ENCODE measurements around the gene ARHGAP40. TPM values are rescaled to one million over a fixed set of nuclear protein-coding genes. Genes with fewer than 3 reads are reported as not detected.

The ARHGAP40 gene
- total and polyA plus RNA-seq, 9 of the 15 experiments (the other 6 are each of a cell fraction or from before 2014, with no cell fraction given), result not detected

DNA sequence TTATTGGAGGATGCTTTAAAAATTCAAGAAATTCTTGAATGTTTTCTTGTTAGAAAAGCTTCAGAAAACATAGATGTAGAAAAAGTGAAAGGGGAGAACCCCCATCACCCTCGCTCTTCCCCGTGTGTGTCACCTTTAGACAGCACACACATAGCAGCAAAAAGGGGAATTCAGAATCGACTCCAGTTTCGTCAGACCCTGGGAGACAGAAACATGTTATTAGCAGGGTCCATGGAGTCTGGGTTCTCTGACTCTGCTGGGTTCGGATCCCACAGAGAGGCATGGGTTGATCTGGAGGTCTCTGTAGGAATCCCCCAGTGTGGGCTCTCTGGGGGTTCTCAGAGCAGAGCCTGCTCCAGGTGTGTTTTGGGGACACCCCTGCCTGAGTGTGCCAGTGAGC is 43.7 kb downstream of the ARHGAP40 start:
- Histone ChIP-seq H3K27ac (ENCODE audit: extremely low read depth, low read depth, low read length) (no peak overlapping the region), H3K9me1 (ENCODE audit: control insufficient read depth, insufficient read depth, low read length) (no peaks in the 10 kb centered on the region), H3K9ac (ENCODE audit: insufficient read depth in 1 of 2, low read depth in 2 of 2, low read length in 2 of 2) (no peak overlapping the region), H3K79me2 (ENCODE audit: control insufficient read depth, insufficient read depth, low read length) (no peaks in the 10 kb centered on the region), H3K4me3 (no peak overlapping the region), H3K4me1 (replicated peaks in 1 of 2; ENCODE audit: control insufficient read depth in 2 of 2, insufficient read depth in 2 of 2, low read length in 2 of 2) (peaks cover 0 to 7% of the 10 kb centered on the region in 2 experiments; a peak in 3 of 5 replicates), H3K36me3 (ENCODE audit: control insufficient read depth, insufficient read depth, low read length) (no peaks in the 10 kb centered on the region), H3K27me3 (ENCODE audit: control insufficient read depth in 2 of 2, insufficient read depth in 2 of 2, low read length in 2 of 2) (peaks cover 8 to 37% of the 10 kb centered on the region in 2 experiments; a peak in 4 of 5 replicates), H3K9me3 (replicated peaks; ENCODE audit: control insufficient read depth, insufficient read depth, low read depth, low read length) (no peaks in the 10 kb centered on the region), H3K4me2 (ENCODE audit: insufficient read depth, low read length) (no peak overlapping the region), H4K20me1 (replicated peaks; ENCODE audit: control insufficient read depth, insufficient read depth, low read length) (peaks cover 12% of the 10 kb centered on the region; the same call in 1 of the 2 replicates), H2AFZ (ENCODE audit: low read depth, low read length) (0 out of 2 replicates have a peak overlapping the region, but pooled peaks have one; percentile 78)
- in situ Hi-C loops (cut with MboI), result loop anchor here (5.0 to 10.0 kb wide), 3 partner anchors 87 to 399 kb away; no protein-coding TSS in a partner anchor
- FAIRE-seq (no peak), ATAC-seq (no peak), DNase-seq (ENCODE audit: extremely low read depth in 1 of 4, low spot score in 3 of 4) (no peak)
- BruUV-seq (replicated peaks), result no TSS peak
- ChIA-PET CTCF (ENCODE audit: low intra/inter-chr PET ratio) (interaction anchor here (0.6 to 3.3 kb wide), 9 partner anchors 82 to 404 kb away, joined by 3 to 40 read pairs (median 4); no protein-coding TSS in a partner anchor), POLR2A (no interaction called here)
- 0% methylated on average over 5 of the region's 5 CpGs for WGBS (ENCODE audit: insufficient coverage, low coverage, missing lambda C conversion rate)
- intact Hi-C loops (cut with micrococcal nuclease), result loop anchor here (5.0 kb wide), 2 partner anchors 247 to 308 kb away; no protein-coding TSS in a partner anchor
- TF ChIP-seq, protein P1, sequence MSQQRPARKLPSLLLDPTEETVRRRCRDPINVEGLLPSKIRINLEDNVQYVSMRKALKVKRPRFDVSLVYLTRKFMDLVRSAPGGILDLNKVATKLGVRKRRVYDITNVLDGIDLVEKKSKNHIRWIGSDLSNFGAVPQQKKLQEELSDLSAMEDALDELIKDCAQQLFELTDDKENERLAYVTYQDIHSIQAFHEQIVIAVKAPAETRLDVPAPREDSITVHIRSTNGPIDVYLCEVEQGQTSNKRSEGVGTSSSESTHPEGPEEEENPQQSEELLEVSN (IDR thresholded peaks at IDR 0.05; ENCODE audit: borderline replicate concordance in 1 of 2, extremely low read depth in 1 of 2, insufficient read depth in 1 of 2, insufficient read length in 1 of 2, low read depth in 1 of 2, low read length in 1 of 2, poor library complexity in 1 of 2, severe bottlenecking in 1 of 2), result no peak
- TF ChIP-seq HSF4 (CRISPR knock-in tag; IDR thresholded peaks at IDR 0.05; ENCODE audit: borderline replicate concordance) (no peak), TOE1 (IDR thresholded peaks at IDR 0.05; ENCODE audit: borderline replicate concordance) (no peak), TOE1 (CRISPR knock-in tag; IDR thresholded peaks at IDR 0.05; ENCODE audit: borderline replicate concordance, low read depth) (no peak), ESRRB (CRISPR knock-in tag; IDR thresholded peaks at IDR 0.05; ENCODE audit: borderline replicate concordance) (no peak), PYGO2 (tag; IDR thresholded peaks at IDR 0.05) (no peak), NCOA4 (IDR thresholded peaks at IDR 0.05; ENCODE audit: partially characterized antibody) (no peak), MAFG (tag; conservative IDR thresholded peaks at IDR 0.05) (no peak), KDM2B (CRISPR knock-in tag; IDR thresholded peaks at IDR 0.05) (no peak)
- TF ChIP-seq, protein P2, sequence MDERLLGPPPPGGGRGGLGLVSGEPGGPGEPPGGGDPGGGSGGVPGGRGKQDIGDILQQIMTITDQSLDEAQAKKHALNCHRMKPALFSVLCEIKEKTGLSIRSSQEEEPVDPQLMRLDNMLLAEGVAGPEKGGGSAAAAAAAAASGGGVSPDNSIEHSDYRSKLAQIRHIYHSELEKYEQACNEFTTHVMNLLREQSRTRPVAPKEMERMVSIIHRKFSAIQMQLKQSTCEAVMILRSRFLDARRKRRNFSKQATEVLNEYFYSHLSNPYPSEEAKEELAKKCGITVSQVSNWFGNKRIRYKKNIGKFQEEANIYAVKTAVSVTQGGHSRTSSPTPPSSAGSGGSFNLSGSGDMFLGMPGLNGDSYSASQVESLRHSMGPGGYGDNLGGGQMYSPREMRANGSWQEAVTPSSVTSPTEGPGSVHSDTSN (CRISPR knock-in tag; IDR thresholded peaks at IDR 0.05; ENCODE audit: low read depth), result no peak
- TF ChIP-seq, protein P2 (tag; conservative IDR thresholded peaks at IDR 0.05; ENCODE audit: low read depth), result no peak
- TF ChIP-seq, protein P3, sequence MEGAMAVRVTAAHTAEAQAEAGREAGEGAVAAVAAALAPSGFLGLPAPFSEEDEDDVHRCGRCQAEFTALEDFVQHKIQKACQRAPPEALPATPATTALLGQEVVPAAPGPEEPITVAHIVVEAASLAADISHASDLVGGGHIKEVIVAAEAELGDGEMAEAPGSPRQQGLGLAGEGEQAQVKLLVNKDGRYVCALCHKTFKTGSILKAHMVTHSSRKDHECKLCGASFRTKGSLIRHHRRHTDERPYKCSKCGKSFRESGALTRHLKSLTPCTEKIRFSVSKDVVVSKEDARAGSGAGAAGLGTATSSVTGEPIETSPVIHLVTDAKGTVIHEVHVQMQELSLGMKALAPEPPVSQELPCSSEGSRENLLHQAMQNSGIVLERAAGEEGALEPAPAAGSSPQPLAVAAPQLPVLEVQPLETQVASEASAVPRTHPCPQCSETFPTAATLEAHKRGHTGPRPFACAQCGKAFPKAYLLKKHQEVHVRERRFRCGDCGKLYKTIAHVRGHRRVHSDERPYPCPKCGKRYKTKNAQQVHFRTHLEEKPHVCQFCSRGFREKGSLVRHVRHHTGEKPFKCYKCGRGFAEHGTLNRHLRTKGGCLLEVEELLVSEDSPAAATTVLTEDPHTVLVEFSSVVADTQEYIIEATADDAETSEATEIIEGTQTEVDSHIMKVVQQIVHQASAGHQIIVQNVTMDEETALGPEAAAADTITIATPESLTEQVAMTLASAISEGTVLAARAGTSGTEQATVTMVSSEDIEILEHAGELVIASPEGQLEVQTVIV (CRISPR knock-in tag; IDR thresholded peaks at IDR 0.05; ENCODE audit: borderline replicate concordance), result no peak
- TF ChIP-seq, protein P4, sequence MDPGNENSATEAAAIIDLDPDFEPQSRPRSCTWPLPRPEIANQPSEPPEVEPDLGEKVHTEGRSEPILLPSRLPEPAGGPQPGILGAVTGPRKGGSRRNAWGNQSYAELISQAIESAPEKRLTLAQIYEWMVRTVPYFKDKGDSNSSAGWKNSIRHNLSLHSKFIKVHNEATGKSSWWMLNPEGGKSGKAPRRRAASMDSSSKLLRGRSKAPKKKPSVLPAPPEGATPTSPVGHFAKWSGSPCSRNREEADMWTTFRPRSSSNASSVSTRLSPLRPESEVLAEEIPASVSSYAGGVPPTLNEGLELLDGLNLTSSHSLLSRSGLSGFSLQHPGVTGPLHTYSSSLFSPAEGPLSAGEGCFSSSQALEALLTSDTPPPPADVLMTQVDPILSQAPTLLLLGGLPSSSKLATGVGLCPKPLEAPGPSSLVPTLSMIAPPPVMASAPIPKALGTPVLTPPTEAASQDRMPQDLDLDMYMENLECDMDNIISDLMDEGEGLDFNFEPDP (CRISPR knock-in tag; IDR thresholded peaks at IDR 0.05), result no peak

All from K562 (cell line).